Stomach (tissue), 9 donors: ENCODE measurements around the gene AP1B1. TPM values are rescaled to one million over a fixed set of nuclear protein-coding genes. Genes with fewer than 3 reads are reported as not detected.

Experiments
- DNase-seq, 2 donors: peaks; one replicate each; pipeline versions ENCODE4 v3.0.0 to v3.0.0-alpha.2; 2013 to 2019
- H3K27ac ChIP-seq, 5 donors: fragments of 200-600 bp in 4 of 5; sonication (generic) in 4 of 5; one replicate each; pipeline ENCODE4 v1.5.1; 2013 to 2019; ENCODE audit warnings: mild to moderate bottlenecking in 1 of 5, moderate library complexity in 1 of 5
- H3K27me3 ChIP-seq, 3 donors: fragments of 200-600 bp; sonication (generic); one replicate each; pipeline ENCODE4 v1.5.1; 2017 to 2019; ENCODE audit warnings: mixed run types in 1 of 3
- H3K36me3 ChIP-seq, 4 donors: fragments of 200-600 bp; sonication (generic); 1 replicate in 3 of 4; 2 replicates in 1 of 4; pipeline ENCODE4 v1.5.1; 2016 to 2019
- H3K4me1 ChIP-seq, 4 donors: fragments of 200-600 bp; sonication (generic); one replicate each; pipeline ENCODE4 v1.5.1; 2016 to 2019
- H3K4me3 ChIP-seq, 4 donors: fragments of 200-600 bp; sonication (generic) in 3 of 4; one replicate each; pipeline ENCODE4 v1.5.1; 2016 to 2019; ENCODE audit warnings: mild to moderate bottlenecking in 1 of 4
- H3K9me3 ChIP-seq, 4 donors: fragments of 200-600 bp; sonication (generic); one replicate each; pipeline ENCODE4 v1.5.1; 2016 to 2019
- CTCF ChIP-seq, 7 experiments: fragments of 450-650 bp in 4 of 7; fragments of 200-600 bp in 3 of 7; sonication (generic) in 3 of 7; IDR thresholded peaks; one replicate each; pipeline ENCODE4 v1.5.1; 2016 to 2019; ENCODE audit warnings: antibody characterized with exemption in 7 of 7, control low read depth in 2 of 7, mild to moderate bottlenecking in 1 of 7
- EP300 ChIP-seq: sonication (generic); formaldehyde crosslinking; IDR thresholded peaks from one replicate; pipeline ENCODE4 v1.6.1; 2017; ENCODE audit warnings: antibody characterized with exemption
- POLR2A ChIP-seq, 4 donors: fragments of 450-650 bp; IDR thresholded peaks; one replicate each; pipeline ENCODE4 v1.6.1; 2016; ENCODE audit warnings: antibody characterized with exemption in 4 of 4, control low read depth in 2 of 4, mild to moderate bottlenecking in 1 of 4, moderate library complexity in 1 of 4
- POLR2AphosphoS5 ChIP-seq, 3 donors: sonication (generic); formaldehyde crosslinking; IDR thresholded peaks; one replicate each; pipeline ENCODE4 v1.6.1; 2016; ENCODE audit warnings: antibody characterized with exemption in 3 of 3
- WGBS, 5 donors: extraction: QIAGEN DNeasy Blood & Tissue Kit in 3 of 5; methylation state at CpG; one replicate each; pipeline versions ENCODE4 v1.1.5 to v1.1.7; 2013 to 2018; 5-methylcytosine and 5-hydroxymethylcytosine counted together
- intact Hi-C: fragments of 100-400 bp; cut with DNase I; formaldehyde crosslinking; loops from one replicate; pipeline ENCODE4 v1.15.1; 2023; ENCODE audit warnings: low total_unique reads
- polyA plus RNA-seq, 3 donors: library from polyadenylated mRNA; stranded (reverse); fragments of 200-250 nt; gene quantifications; one replicate each; pipeline ENCODE4 v1.2.3, GENCODE V29; 2013
- total RNA-seq, 5 donors: library from RNA; depleted of rRNA; stranded (reverse); fragments of >200 nt; gene quantifications; one replicate each; pipeline versions ENCODE4 v1.1.0 to v1.2.3, GENCODE V29; 2014 to 2016
- donor health status: healthy with polysubstance abuse.
- donor health status: Bipolar disorder and iron deficiency.
- donor health status: healthy.

AP1B1 gene
- total and polyA plus RNA-seq, 8 donors: 19.8 to 109 (median 43.9) TPM

GRCh38 chr22:29310065-29310862 lies 78.1 kb downstream of the AP1B1 start:
- Histone ChIP-seq H3K9me3 (no peaks in the 10 kb centered on the region), H3K4me1 (peaks cover 75 to 93% (median 88%) of the 10 kb centered on the region in 4 donors), H3K27me3 (peaks cover 4 to 34% (median 24%) of the 10 kb centered on the region in 3 donors), H3K36me3 (no peaks in the 10 kb centered on the region), H3K27ac (peak overlapping the region; percentile 6 to 91 (median 89)), H3K4me3 (peak overlapping the region in 2 of 4 donors; percentile 11 to 93)
- intact Hi-C loops: no loop called here
- DNase-seq: no peak
- 43 to 51% (median 43%) methylated on average over 15 to 28 of the region's 28 CpGs for WGBS, 5 donors
- TF ChIP-seq POLR2AphosphoS5 (IDR thresholded peaks at IDR 0.05): no peak
- TF ChIP-seq POLR2A (IDR thresholded peaks at IDR 0.05): no peak
- TF ChIP-seq CTCF (IDR thresholded peaks at IDR 0.05): no peak
- no peak for TF ChIP-seq EP300

- no peaks in the 10 kb centered on the region for H3K36me3 ChIP-seq
- peak; percentile 69 to 80 for DNase-seq
- H3K9me3 ChIP-seq: no peaks in the 10 kb centered on the region
- intact Hi-C loops: no loop called here
- peak overlapping the region; percentile 49 to 91 (median 89) for H3K27ac ChIP-seq
- peak overlapping the region in 2 of 4 donors; percentile 62 to 93 for H3K4me3 ChIP-seq
- TF ChIP-seq CTCF (IDR thresholded peaks at IDR 0.05): no peak
- peak in 2 of 3 donors; percentile 28 to 82 for TF ChIP-seq POLR2AphosphoS5 (IDR thresholded peaks at IDR 0.05)
- no peak for TF ChIP-seq POLR2A (IDR thresholded peaks at IDR 0.05)
- H3K4me1 ChIP-seq: peaks cover 67 to 87% (median 80%) of the 10 kb centered on the region in 4 donors
- H3K27me3 ChIP-seq: peaks cover 0 to 26% (median 16%) of the 10 kb centered on the region in 3 donors
- WGBS, 5 donors: 49 to 68% (median 54%) methylated on average over 13 to 21 of the region's 21 CpGs
Measured at GRCh38 chr22:29309332-29310064, 78.9 kb downstream of the AP1B1 start.

- TF ChIP-seq CTCF (IDR thresholded peaks at IDR 0.05) (no peak), POLR2A (IDR thresholded peaks at IDR 0.05) (no peak), POLR2AphosphoS5 (IDR thresholded peaks at IDR 0.05) (no peak), EP300 (no peak)
- peaks cover 61 to 83% (median 74%) of the 10 kb centered on the region in 4 donors for H3K4me1 ChIP-seq
- peaks cover 0 to 19% (median 10%) of the 10 kb centered on the region in 3 donors for H3K27me3 ChIP-seq
- H3K9me3 ChIP-seq: no peaks in the 10 kb centered on the region
- intact Hi-C loops: no loop called here
- no peaks in the 10 kb centered on the region for H3K36me3 ChIP-seq
- peak overlapping the region; percentile 49 to 91 (median 89) for H3K27ac ChIP-seq
- DNase-seq: no peak
- WGBS, 5 donors: 23 to 45% (median 26%) methylated on average over 8 to 13 of the region's 13 CpGs
- peak overlapping the region in 3 of 4 donors; percentile 62 to 93 (median 89) for H3K4me3 ChIP-seq
Measured at GRCh38 chr22:29308791-29309262, 79.5 kb downstream of the AP1B1 start.

- DNase-seq: no peak
- H3K4me1 ChIP-seq: peaks cover 57 to 83% (median 72%) of the 10 kb centered on the region in 4 donors
- intact Hi-C loops: no loop called here
Measured at GRCh38 chr22:29308148-29308790, 80.1 kb downstream of the AP1B1 start.

More at GRCh38 chr22:29308148-29308790, 80.1 kb downstream of the AP1B1 start:
- Histone ChIP-seq H3K4me3 (peak overlapping the region; percentile 62 to 93 (median 90)), H3K36me3 (no peaks in the 10 kb centered on the region), H3K9me3 (no peaks in the 10 kb centered on the region), H3K27ac (peak overlapping the region; percentile 49 to 91 (median 89)), H3K27me3 (peaks cover 0 to 14% (median 4%) of the 10 kb centered on the region in 3 donors)
- TF ChIP-seq POLR2A (IDR thresholded peaks at IDR 0.05) (no peak), POLR2AphosphoS5 (IDR thresholded peaks at IDR 0.05) (no peak), CTCF (IDR thresholded peaks at IDR 0.05) (no peak), EP300 (no peak)
- 42 to 73% (median 51%) methylated on average over 8 to 50 of the region's 50 CpGs for WGBS, 5 donors
